Neural cell (in vitro differentiated cells): ENCODE measurements around the gene TELO2.

Experiments used
- CTCF ChIP-seq: fragments of 450-650 bp; IDR thresholded peaks from 2 replicates; pipeline ENCODE4 v1.5.1; 2014; ENCODE audit warnings: antibody characterized with exemption, mild to moderate bottlenecking, moderate library complexity; ENCODE audit not compliant: poor library complexity, severe bottlenecking
- EP300 ChIP-seq: fragments of 450-650 bp; conservative IDR thresholded peaks from 2 replicates; pipeline ENCODE4 v1.6.1; 2014; ENCODE audit warnings: antibody characterized with exemption, mild to moderate bottlenecking, moderate library complexity; ENCODE audit not compliant: poor library complexity, severe bottlenecking
- EZH2 ChIP-seq: fragments of 200-600, 300-800 bp; shearing (Covaris generic), sonication (generic); IDR thresholded peaks from 2 replicates; pipeline ENCODE4 v1.6.1; 2014; ENCODE audit warnings: antibody characterized with exemption, low read length, borderline replicate concordance, mild to moderate bottlenecking; ENCODE audit not compliant: insufficient read depth, poor library complexity, severe bottlenecking
- MXI1 ChIP-seq: fragments of 450-650 bp; conservative IDR thresholded peaks from 2 replicates; pipeline ENCODE4 v1.6.1; 2014; ENCODE audit warnings: antibody characterized with exemption, mild to moderate bottlenecking; ENCODE audit not compliant: poor library complexity, severe bottlenecking
- POLR2AphosphoS5 ChIP-seq: IDR thresholded peaks from 2 replicates; pipeline ENCODE4 v1.6.1; 2012
- RAD21 ChIP-seq: fragments of 450-650 bp; conservative IDR thresholded peaks from 2 replicates; pipeline ENCODE4 v1.6.1; 2014; ENCODE audit warnings: antibody characterized with exemption, mild to moderate bottlenecking, moderate library complexity
- REST ChIP-seq: IDR thresholded peaks from 2 replicates; pipeline ENCODE4 v1.6.1; 2012; ENCODE audit warnings: borderline replicate concordance
- TAF1 ChIP-seq: IDR thresholded peaks from 2 replicates; pipeline ENCODE4 v1.6.1; 2012; ENCODE audit warnings: low read depth

- TF ChIP-seq CTCF (no peak), REST (no peak), EP300 (no peak), EZH2 (no peak), TAF1 (no peak), POLR2AphosphoS5 (no peak), MXI1 (no peak), RAD21 (no peak)
Observed at GRCh38 chr16:1510272-1510671, 17.1 kb downstream of the TELO2 start.
